ENCODE data around the gene HS6ST1. TPM values are rescaled to one million over a fixed set of nuclear protein-coding genes. Genes with fewer than 3 reads are reported as not detected.

The HS6ST1 gene
- total and polyA plus RNA-seq, 2 of the 4 experiments (the other 2 are of a cell fraction) = 29.9 to 36.9 TPM

DNA sequence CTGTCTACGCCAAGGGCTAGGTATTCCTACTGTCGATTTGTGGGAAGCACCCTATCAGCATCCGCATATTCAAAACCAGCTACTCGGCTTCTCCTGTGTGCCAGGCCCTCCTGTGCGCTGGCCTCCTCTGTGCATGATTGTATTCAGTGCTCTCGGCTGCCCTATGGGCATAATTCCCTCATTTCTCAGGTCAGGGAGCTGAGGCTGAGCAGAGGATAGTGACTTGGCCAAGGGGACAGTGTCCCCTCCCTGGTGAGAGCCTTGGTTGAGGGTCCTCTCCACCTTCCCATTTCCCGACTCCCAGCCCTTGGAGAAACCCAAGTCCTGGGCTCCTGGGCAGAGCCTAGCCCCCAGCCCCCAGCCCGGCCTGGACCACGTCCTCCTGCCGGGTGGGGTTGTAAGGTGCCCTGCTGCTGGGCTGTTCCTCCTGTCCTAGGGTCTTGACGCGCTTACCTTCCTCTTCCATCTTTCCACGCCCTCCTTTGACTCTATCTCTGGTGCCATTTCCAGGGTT, 6.3 kb upstream of the HS6ST1 start:
- Histone ChIP-seq H4K8ac (ENCODE audit: low read depth in 2 of 2, low read length in 2 of 2) (no peak overlapping the region), H4K5ac (ENCODE audit: low read depth, low read length) (no peak overlapping the region), H3K79me1 (ENCODE audit: low read depth in 1 of 2, low read length in 2 of 2) (no peaks in the 10 kb centered on the region), H3K4me1 (ENCODE audit: control insufficient read depth, insufficient read depth, low read length) (peaks cover 10% of the 10 kb centered on the region), H3K9me3 (ENCODE audit: control insufficient read depth, insufficient read depth, low read length) (no peaks in the 10 kb centered on the region), H3K27me3 (ENCODE audit: control insufficient read depth, insufficient read depth, low read length) (no peaks in the 10 kb centered on the region), H4K20me1 (ENCODE audit: insufficient read depth, low read length) (no peaks in the 10 kb centered on the region), H3K14ac (replicated peaks; ENCODE audit: low read depth, low read length) (no peak overlapping the region), H2BK20ac (ENCODE audit: low read depth, low read length) (no peak overlapping the region), H2AK9ac (replicated peaks; ENCODE audit: low read depth, low read length, poor library complexity) (no peak overlapping the region), H3K4ac (ENCODE audit: low read depth, low read length) (no peak overlapping the region), H3K18ac (ENCODE audit: low read depth, low read length) (no peak overlapping the region), H3K36me3 (ENCODE audit: control insufficient read depth, insufficient read depth, low read length) (no peaks in the 10 kb centered on the region), H2BK15ac (ENCODE audit: low read depth, low read length) (no peak overlapping the region; the same call in 2 of the 3 replicates), H3K9me1 (ENCODE audit: insufficient read depth, low read length) (peaks cover 4% of the 10 kb centered on the region; the same call in 1 of the 2 replicates), H2AFZ (replicated peaks; ENCODE audit: low read length, poor library complexity) (no peak overlapping the region), H3K56ac (ENCODE audit: extremely low read depth, insufficient read depth, low read length) (no peak overlapping the region), H3K27ac (ENCODE audit: insufficient read depth, low read length) (no peak overlapping the region), H2AK5ac (ENCODE audit: low read depth, low read length) (no peak overlapping the region), H3K4me2 (ENCODE audit: low read depth, low read length) (no peak overlapping the region), H2BK5ac (ENCODE audit: low read depth, low read length, poor library complexity, severe bottlenecking) (no peak overlapping the region), H3K9ac (ENCODE audit: low read depth, low read length) (no peak overlapping the region), H2BK120ac (ENCODE audit: low read depth, low read length) (no peak overlapping the region), H4K91ac (ENCODE audit: insufficient read depth, low read depth, low read length) (no peak overlapping the region), H3K4me3 (ENCODE audit: insufficient read depth, low read depth, low read length) (no peak overlapping the region), H3K23ac (ENCODE audit: low read depth, low read length) (no peak overlapping the region)
- ATAC-seq (ENCODE audit: low read depth) = no peak
- TF ChIP-seq, protein P1, sequence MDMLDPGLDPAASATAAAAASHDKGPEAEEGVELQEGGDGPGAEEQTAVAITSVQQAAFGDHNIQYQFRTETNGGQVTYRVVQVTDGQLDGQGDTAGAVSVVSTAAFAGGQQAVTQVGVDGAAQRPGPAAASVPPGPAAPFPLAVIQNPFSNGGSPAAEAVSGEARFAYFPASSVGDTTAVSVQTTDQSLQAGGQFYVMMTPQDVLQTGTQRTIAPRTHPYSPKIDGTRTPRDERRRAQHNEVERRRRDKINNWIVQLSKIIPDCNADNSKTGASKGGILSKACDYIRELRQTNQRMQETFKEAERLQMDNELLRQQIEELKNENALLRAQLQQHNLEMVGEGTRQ (IDR thresholded peaks at IDR 0.05; ENCODE audit: low read depth, low read length) = no peak
- TF ChIP-seq, protein P2, sequence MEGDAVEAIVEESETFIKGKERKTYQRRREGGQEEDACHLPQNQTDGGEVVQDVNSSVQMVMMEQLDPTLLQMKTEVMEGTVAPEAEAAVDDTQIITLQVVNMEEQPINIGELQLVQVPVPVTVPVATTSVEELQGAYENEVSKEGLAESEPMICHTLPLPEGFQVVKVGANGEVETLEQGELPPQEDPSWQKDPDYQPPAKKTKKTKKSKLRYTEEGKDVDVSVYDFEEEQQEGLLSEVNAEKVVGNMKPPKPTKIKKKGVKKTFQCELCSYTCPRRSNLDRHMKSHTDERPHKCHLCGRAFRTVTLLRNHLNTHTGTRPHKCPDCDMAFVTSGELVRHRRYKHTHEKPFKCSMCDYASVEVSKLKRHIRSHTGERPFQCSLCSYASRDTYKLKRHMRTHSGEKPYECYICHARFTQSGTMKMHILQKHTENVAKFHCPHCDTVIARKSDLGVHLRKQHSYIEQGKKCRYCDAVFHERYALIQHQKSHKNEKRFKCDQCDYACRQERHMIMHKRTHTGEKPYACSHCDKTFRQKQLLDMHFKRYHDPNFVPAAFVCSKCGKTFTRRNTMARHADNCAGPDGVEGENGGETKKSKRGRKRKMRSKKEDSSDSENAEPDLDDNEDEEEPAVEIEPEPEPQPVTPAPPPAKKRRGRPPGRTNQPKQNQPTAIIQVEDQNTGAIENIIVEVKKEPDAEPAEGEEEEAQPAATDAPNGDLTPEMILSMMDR (conservative IDR thresholded peaks at IDR 0.05; ENCODE audit: low read depth, low read length) = no peak
- TF ChIP-seq FOS (IDR thresholded peaks at IDR 0.05; ENCODE audit: low read depth, low read length) (no peak), BHLHE40 (IDR thresholded peaks at IDR 0.05; ENCODE audit: low read depth, low read length) (no peak), MAZ (IDR thresholded peaks at IDR 0.05; ENCODE audit: borderline replicate concordance, low read depth, low read length) (no peak), RFX5 (IDR thresholded peaks at IDR 0.05; ENCODE audit: low read depth, low read length) (no peak), SMC3 (IDR thresholded peaks at IDR 0.05; ENCODE audit: low read depth, low read length) (no peak)
- in situ Hi-C loops (cut with MboI; ENCODE audit: low sequenced_read_pairs) = loop anchor here (10.0 to 25.0 kb wide), 5 partner anchors 210 to 438 kb away; partner anchors contain the start of gene AMMECR1L
- BruUV-seq (replicated peaks) = no TSS peak
- WGBS, 2 experiments (ENCODE audit: extremely low coverage in 2 of 2, insufficient read length in 1 of 2) = 81% methylated on average over 4 of the region's 13 CpGs; no CpG with 5 or more reads in 1 of the 2 experiments
- DNase-seq = no peak
- dilution Hi-C loops (cut with HindIII; ENCODE audit: low sequenced_read_pairs, unreplicated experiment) = no loop called here
- POLR2A ChIA-PET (ENCODE audit: unreplicated experiment) = interaction anchor here (0.6 kb wide), 1 partner anchor 436 kb away, joined by 3 read pairs; no protein-coding TSS in a partner anchor
- intact Hi-C loops (cut with micrococcal nuclease) = loop anchor here (5.0 kb wide), 5 partner anchors 147 to 1597 kb away; no protein-coding TSS in a partner anchor
- CTCF ChIA-PET = no interaction called here

Measured in IMR-90 (cell line).